ENCODE results near the gene THAP4. TPM values are rescaled to one million over a fixed set of nuclear protein-coding genes. Genes with fewer than 3 reads are reported as not detected.

Gene THAP4
- total and polyA plus RNA-seq, 2 experiments from 2014 or later: 62.9 to 80.4 TPM

GRCh38 chr2:241582328-241582727 lies 54.6 kb downstream of the THAP4 start:
- Histone ChIP-seq H3K9me2 (ENCODE audit: insufficient read depth) (no peaks in the 10 kb centered on the region), H3F3A (replicated peaks; ENCODE audit: low read depth) (no peaks in the 10 kb centered on the region), H3K4me3 (no peak overlapping the region), H3K27ac (ENCODE audit: low read depth) (no peak overlapping the region), H4K20me1 (replicated peaks; ENCODE audit: insufficient read depth) (0 out of 2 replicates have a peak, but pooled peaks cover 3% of the 10 kb centered on the region), H3K27me3 (ENCODE audit: insufficient read depth) (no peaks in the 10 kb centered on the region), H3K79me2 (replicated peaks; ENCODE audit: insufficient read depth) (0 out of 2 replicates have a peak, but pooled peaks cover 3% of the 10 kb centered on the region), H2AFZ (no peak overlapping the region), H3K4me2 (no peak overlapping the region), H3K4me1 (ENCODE audit: insufficient read depth) (peaks cover 5% of the 10 kb centered on the region; the same call in 1 of the 2 replicates), H3K36me3 (ENCODE audit: insufficient read depth) (peaks cover 21% of the 10 kb centered on the region)
- H3K9me3 Mint-ChIP-seq: peaks cover 49% of the 10 kb centered on the region
- peaks cover 12% of the 10 kb centered on the region for H3K27me3 Mint-ChIP-seq (ENCODE audit: insufficient read depth, low read depth, poor library complexity)
- H3K4me3 Mint-ChIP-seq: no peak overlapping the region
- peaks cover 9% of the 10 kb centered on the region for H3K4me1 Mint-ChIP-seq
- H3K36me3 Mint-ChIP-seq (ENCODE audit: low read depth): peaks cover 23% of the 10 kb centered on the region
- no peak for ATAC-seq
- no peak overlapping the region for H3K27ac Mint-ChIP-seq
- DNase-seq (ENCODE audit: low spot score): no peak
- no peak for TF ChIP-seq STAT1 (IDR thresholded peaks at IDR 0.05; ENCODE audit: unreplicated experiment)
- TF ChIP-seq, protein P1, sequence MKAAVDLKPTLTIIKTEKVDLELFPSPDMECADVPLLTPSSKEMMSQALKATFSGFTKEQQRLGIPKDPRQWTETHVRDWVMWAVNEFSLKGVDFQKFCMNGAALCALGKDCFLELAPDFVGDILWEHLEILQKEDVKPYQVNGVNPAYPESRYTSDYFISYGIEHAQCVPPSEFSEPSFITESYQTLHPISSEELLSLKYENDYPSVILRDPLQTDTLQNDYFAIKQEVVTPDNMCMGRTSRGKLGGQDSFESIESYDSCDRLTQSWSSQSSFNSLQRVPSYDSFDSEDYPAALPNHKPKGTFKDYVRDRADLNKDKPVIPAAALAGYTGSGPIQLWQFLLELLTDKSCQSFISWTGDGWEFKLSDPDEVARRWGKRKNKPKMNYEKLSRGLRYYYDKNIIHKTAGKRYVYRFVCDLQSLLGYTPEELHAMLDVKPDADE (IDR thresholded peaks at IDR 0.05): no peak
- no peak for TF ChIP-seq CTCF (conservative IDR thresholded peaks at IDR 0.05; ENCODE audit: low read depth in 2 of 2)
- TF ChIP-seq ZNF114 (CRISPR knock-in tag; IDR thresholded peaks at IDR 0.05): no peak
- TF ChIP-seq EZH2 (IDR thresholded peaks at IDR 0.05; ENCODE audit: low read depth, unreplicated experiment): no peak
- TF ChIP-seq, protein P2, sequence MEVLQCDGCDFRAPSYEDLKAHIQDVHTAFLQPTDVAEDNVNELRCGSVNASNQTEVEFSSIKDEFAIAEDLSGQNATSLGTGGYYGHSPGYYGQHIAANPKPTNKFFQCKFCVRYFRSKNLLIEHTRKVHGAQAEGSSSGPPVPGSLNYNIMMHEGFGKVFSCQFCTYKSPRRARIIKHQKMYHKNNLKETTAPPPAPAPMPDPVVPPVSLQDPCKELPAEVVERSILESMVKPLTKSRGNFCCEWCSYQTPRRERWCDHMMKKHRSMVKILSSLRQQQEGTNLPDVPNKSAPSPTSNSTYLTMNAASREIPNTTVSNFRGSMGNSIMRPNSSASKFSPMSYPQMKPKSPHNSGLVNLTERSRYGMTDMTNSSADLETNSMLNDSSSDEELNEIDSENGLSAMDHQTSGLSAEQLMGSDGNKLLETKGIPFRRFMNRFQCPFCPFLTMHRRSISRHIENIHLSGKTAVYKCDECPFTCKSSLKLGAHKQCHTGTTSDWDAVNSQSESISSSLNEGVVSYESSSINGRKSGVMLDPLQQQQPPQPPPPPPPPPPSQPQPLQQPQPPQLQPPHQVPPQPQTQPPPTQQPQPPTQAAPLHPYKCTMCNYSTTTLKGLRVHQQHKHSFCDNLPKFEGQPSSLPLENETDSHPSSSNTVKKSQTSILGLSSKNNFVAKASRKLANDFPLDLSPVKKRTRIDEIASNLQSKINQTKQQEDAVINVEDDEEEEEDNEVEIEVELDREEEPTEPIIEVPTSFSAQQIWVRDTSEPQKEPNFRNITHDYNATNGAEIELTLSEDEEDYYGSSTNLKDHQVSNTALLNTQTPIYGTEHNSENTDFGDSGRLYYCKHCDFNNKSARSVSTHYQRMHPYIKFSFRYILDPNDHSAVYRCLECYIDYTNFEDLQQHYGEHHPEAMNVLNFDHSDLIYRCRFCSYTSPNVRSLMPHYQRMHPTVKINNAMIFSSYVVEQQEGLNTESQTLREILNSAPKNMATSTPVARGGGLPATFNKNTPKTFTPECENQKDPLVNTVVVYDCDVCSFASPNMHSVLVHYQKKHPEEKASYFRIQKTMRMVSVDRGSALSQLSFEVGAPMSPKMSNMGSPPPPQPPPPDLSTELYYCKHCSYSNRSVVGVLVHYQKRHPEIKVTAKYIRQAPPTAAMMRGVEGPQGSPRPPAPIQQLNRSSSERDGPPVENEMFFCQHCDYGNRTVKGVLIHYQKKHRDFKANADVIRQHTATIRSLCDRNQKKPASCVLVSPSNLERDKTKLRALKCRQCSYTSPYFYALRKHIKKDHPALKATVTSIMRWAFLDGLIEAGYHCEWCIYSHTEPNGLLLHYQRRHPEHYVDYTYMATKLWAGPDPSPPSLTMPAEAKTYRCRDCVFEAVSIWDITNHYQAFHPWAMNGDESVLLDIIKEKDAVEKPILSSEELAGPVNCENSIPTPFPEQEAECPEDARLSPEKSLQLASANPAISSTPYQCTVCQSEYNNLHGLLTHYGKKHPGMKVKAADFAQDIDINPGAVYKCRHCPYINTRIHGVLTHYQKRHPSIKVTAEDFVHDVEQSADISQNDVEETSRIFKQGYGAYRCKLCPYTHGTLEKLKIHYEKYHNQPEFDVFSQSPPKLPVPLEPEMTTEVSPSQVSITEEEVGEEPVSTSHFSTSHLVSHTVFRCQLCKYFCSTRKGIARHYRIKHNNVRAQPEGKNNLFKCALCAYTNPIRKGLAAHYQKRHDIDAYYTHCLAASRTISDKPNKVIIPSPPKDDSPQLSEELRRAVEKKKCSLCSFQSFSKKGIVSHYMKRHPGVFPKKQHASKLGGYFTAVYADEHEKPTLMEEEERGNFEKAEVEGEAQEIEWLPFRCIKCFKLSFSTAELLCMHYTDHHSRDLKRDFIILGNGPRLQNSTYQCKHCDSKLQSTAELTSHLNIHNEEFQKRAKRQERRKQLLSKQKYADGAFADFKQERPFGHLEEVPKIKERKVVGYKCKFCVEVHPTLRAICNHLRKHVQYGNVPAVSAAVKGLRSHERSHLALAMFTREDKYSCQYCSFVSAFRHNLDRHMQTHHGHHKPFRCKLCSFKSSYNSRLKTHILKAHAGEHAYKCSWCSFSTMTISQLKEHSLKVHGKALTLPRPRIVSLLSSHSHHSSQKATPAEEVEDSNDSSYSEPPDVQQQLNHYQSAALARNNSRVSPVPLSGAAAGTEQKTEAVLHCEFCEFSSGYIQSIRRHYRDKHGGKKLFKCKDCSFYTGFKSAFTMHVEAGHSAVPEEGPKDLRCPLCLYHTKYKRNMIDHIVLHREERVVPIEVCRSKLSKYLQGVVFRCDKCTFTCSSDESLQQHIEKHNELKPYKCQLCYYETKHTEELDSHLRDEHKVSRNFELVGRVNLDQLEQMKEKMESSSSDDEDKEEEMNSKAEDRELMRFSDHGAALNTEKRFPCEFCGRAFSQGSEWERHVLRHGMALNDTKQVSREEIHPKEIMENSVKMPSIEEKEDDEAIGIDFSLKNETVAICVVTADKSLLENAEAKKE (CRISPR knock-in tag; IDR thresholded peaks at IDR 0.05): no peak
- no peak for TF ChIP-seq ZNF331 (CRISPR knock-in tag; IDR thresholded peaks at IDR 0.05; ENCODE audit: low read depth)
- TF ChIP-seq, protein P3, sequence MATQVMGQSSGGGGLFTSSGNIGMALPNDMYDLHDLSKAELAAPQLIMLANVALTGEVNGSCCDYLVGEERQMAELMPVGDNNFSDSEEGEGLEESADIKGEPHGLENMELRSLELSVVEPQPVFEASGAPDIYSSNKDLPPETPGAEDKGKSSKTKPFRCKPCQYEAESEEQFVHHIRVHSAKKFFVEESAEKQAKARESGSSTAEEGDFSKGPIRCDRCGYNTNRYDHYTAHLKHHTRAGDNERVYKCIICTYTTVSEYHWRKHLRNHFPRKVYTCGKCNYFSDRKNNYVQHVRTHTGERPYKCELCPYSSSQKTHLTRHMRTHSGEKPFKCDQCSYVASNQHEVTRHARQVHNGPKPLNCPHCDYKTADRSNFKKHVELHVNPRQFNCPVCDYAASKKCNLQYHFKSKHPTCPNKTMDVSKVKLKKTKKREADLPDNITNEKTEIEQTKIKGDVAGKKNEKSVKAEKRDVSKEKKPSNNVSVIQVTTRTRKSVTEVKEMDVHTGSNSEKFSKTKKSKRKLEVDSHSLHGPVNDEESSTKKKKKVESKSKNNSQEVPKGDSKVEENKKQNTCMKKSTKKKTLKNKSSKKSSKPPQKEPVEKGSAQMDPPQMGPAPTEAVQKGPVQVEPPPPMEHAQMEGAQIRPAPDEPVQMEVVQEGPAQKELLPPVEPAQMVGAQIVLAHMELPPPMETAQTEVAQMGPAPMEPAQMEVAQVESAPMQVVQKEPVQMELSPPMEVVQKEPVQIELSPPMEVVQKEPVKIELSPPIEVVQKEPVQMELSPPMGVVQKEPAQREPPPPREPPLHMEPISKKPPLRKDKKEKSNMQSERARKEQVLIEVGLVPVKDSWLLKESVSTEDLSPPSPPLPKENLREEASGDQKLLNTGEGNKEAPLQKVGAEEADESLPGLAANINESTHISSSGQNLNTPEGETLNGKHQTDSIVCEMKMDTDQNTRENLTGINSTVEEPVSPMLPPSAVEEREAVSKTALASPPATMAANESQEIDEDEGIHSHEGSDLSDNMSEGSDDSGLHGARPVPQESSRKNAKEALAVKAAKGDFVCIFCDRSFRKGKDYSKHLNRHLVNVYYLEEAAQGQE (IDR thresholded peaks at IDR 0.05; ENCODE audit: unreplicated experiment): no peak
- TF ChIP-seq CREB1 (CRISPR knock-in tag; IDR thresholded peaks at IDR 0.05; ENCODE audit: low read depth): no peak
- no peak for TF ChIP-seq JUNB (IDR thresholded peaks at IDR 0.05; ENCODE audit: unreplicated experiment)
